Calu3 (cell line): Measurements from ENCODE around the gene NEO1. TPM values are rescaled to one million over a fixed set of nuclear protein-coding genes. Genes with fewer than 3 reads are reported as not detected.

Experiments used
- BruUV-seq: library from RNA; stranded (reverse); fragments of 400-500 nt; replicated peaks from 2 replicates; lab custom pipeline; 2021; lab: Mats Ljungman, UMichigan
- CTCF ChIA-PET: fragments of 300-600 bp; sonication (Branson Sonifier 250); formaldehyde crosslinking; loops from one replicate; lab custom pipeline; 2022; ENCODE audit warnings: antibody characterized with exemption; lab: Charles Lee
- DNase-seq: peaks from one replicate; pipeline ENCODE4 v3.0.0; 2022
- H3K27ac Mint-ChIP-seq: one replicate; pipeline ENCODE4 v1.8.0; 2022; ENCODE audit warnings: mixed read lengths; ENCODE audit not compliant: unreplicated experiment
- H3K27me3 Mint-ChIP-seq: one replicate; pipeline ENCODE4 v1.8.0; 2022; ENCODE audit warnings: mixed read lengths; ENCODE audit not compliant: unreplicated experiment
- H3K36me3 Mint-ChIP-seq: one replicate; pipeline ENCODE4 v1.8.0; 2022; ENCODE audit warnings: mild to moderate bottlenecking, moderate library complexity, mixed read lengths; ENCODE audit not compliant: insufficient read depth, unreplicated experiment
- H3K4me1 Mint-ChIP-seq: one replicate; pipeline ENCODE4 v1.8.0; 2022; ENCODE audit warnings: mild to moderate bottlenecking, low read depth, mixed read lengths; ENCODE audit not compliant: unreplicated experiment
- H3K4me3 Mint-ChIP-seq: one replicate; pipeline ENCODE4 v1.8.0; 2022; ENCODE audit warnings: mild to moderate bottlenecking, low read depth, moderate library complexity, mixed read lengths; ENCODE audit not compliant: unreplicated experiment
- H3K9me3 Mint-ChIP-seq: one replicate; pipeline ENCODE4 v1.8.0; 2022; ENCODE audit warnings: low read depth, mixed read lengths; ENCODE audit not compliant: unreplicated experiment
- CTCF ChIP-seq: fragments of 200-600 bp; IDR thresholded peaks from one replicate; pipeline ENCODE4 v1.8.0; 2022; ENCODE audit warnings: antibody characterized with exemption; ENCODE audit not compliant: unreplicated experiment
- intact Hi-C: fragments of 100-400 bp; cut with micrococcal nuclease; formaldehyde crosslinking; loops from one replicate; pipeline ENCODE4 v1.10.0; 2022; ENCODE audit not compliant: unreplicated experiment
- total RNA-seq: library from RNA; stranded (reverse); gene quantifications from 2 replicates; pipeline ENCODE4 v1.2.3, GENCODE V29; 2022

NEO1 gene
- total RNA-seq, 1 experiment from 2014 or later = 20.4 TPM

DNA sequence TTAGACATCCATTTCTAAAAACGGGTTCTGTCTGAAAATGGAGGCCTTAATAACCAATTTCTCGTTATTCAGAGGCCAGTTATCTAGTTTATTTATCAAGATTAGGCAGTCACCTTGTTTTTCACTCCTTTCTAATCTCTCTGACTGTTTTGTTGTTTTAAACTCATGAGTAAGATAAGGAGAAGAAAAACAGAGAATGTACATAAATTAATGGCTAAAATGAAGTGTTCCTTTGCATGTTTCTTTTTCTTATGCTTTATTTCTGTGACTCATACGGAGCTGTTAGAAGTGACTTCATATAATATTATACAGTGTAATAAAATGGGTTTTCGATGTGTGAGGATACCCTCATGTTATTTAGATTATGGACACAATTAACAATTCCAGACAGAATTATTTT, 22.0 kb downstream of the NEO1 start:
- CTCF ChIA-PET = interaction anchor here (0.5 kb wide), 1 partner anchor 207 kb away, joined by 3 read pairs; no protein-coding TSS in a partner anchor
- no peaks in the 10 kb centered on the region for H3K9me3 Mint-ChIP-seq
- TF ChIP-seq CTCF = no peak
- H3K4me1 Mint-ChIP-seq = peaks cover 9% of the 10 kb centered on the region
- H3K27ac Mint-ChIP-seq = no peak overlapping the region
- H3K4me3 Mint-ChIP-seq = no peak overlapping the region
- H3K36me3 Mint-ChIP-seq = no peaks in the 10 kb centered on the region
- no peaks in the 10 kb centered on the region for H3K27me3 Mint-ChIP-seq
- intact Hi-C loops = no loop called here
- no peak for DNase-seq
- no TSS peak for BruUV-seq

GRCh38 chr15:73075160-73075859, 23.0 kb downstream of the NEO1 start:
- no peak for TF ChIP-seq CTCF
- Mint-ChIP-seq H3K4me1 (peaks cover 9% of the 10 kb centered on the region), H3K27me3 (no peaks in the 10 kb centered on the region), H3K9me3 (no peaks in the 10 kb centered on the region), H3K4me3 (no peak overlapping the region), H3K27ac (no peak overlapping the region), H3K36me3 (no peaks in the 10 kb centered on the region)
- no peak for DNase-seq
- CTCF ChIA-PET = no interaction called here
- intact Hi-C loops = no loop called here
- no TSS peak for BruUV-seq

DNA sequence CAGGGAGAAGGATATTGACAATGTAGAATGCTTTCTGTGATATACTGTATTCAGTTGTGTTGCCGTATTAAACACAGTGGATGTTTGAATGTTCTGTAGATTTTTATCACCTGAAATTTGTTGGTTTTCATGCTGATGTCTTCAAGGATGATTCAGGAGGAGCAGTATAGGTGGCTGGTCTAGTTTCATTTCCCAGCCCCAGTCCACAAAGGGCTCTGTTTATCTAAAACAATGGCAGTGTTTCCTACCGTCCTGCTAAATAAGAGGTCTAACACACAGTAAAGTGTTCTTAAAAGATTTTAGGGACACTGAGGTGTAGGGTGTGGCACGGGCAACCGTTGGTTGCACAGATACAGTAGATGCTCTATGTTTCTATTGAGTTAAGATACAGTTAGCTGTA, 26.0 kb downstream of the NEO1 start:
- intact Hi-C loops = no loop called here
- Mint-ChIP-seq H3K4me1 (peaks cover 9% of the 10 kb centered on the region), H3K27me3 (no peaks in the 10 kb centered on the region), H3K27ac (no peak overlapping the region), H3K36me3 (no peaks in the 10 kb centered on the region), H3K9me3 (no peaks in the 10 kb centered on the region), H3K4me3 (no peak overlapping the region)
- DNase-seq = no peak
- TF ChIP-seq CTCF = no peak
- no TSS peak for BruUV-seq
- CTCF ChIA-PET = interaction anchor here (1.1 to 1.7 kb wide), 3 partner anchors 14 to 356 kb away, joined by 5 to 6 read pairs (median 5); no protein-coding TSS in a partner anchor

- CTCF ChIA-PET = interaction anchor here (1.1 to 1.7 kb wide), 3 partner anchors 14 to 357 kb away, joined by 5 to 6 read pairs (median 5); no protein-coding TSS in a partner anchor
- DNase-seq = peak; percentile 23
- Mint-ChIP-seq H3K4me3 (no peak overlapping the region), H3K4me1 (peaks cover 9% of the 10 kb centered on the region), H3K27me3 (no peaks in the 10 kb centered on the region), H3K9me3 (no peaks in the 10 kb centered on the region), H3K27ac (no peak overlapping the region), H3K36me3 (no peaks in the 10 kb centered on the region)
- no TSS peak for BruUV-seq
- intact Hi-C loops = loop anchor here (1.0 kb wide), 1 partner anchor 128 kb away; no protein-coding TSS in a partner anchor
- TF ChIP-seq CTCF = no peak
Measured at GRCh38 chr15:73078722-73079121, 26.5 kb downstream of the NEO1 start.
